Fibroblast of villous mesenchyme (primary cell): ENCODE measurements around the gene PSMF1. TPM values are rescaled to one million over a fixed set of nuclear protein-coding genes. Genes with fewer than 3 reads are reported as not detected.

Experiments
- DNase-seq: peaks from one replicate; pipeline ENCODE4 v3.0.0-alpha.2; 2010; ENCODE audit warnings: low read depth
- H3K4me3 ChIP-seq: 2 replicates; pipeline ENCODE4 v1.5.1; 2011; ENCODE audit warnings: low read depth, mild to moderate bottlenecking, low read length
- total RNA-seq: library from RNA; depleted of rRNA; stranded (reverse); fragments of >200 nt; gene quantifications from 2 replicates; pipeline ENCODE4 v1.2.3, GENCODE V29; 2012
- TF ChIP-seq, protein P1 (sequence below): IDR thresholded peaks from 2 replicates; pipeline ENCODE4 v1.5.1; 2012; ENCODE audit warnings: low read depth, mild to moderate bottlenecking, low read length; ENCODE audit not compliant: insufficient read depth

Gene PSMF1
- total RNA-seq, 1 donor: 35.4 TPM

DNA sequence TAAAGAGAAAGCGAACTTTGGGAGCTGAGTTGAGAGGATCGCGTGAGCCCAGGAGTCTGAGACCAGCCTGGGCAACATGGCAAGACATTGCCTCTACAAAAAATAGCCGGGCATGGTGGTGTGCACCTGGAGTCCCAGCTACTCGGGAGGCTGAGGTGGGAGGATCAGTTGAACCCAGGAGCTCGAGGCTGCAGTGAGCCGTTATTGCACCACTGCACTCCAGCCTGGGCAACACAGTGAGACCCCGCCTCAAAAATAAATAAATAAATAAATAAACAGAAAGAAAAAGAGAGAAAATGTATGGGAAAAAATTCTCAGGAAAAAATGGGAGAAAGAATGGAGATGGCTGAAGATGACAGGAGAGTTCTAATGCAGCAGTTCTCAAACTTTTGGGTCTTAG is 87.4 kb downstream of the PSMF1 start:
- no peak overlapping the region for H3K4me3 ChIP-seq
- TF ChIP-seq, protein P1, sequence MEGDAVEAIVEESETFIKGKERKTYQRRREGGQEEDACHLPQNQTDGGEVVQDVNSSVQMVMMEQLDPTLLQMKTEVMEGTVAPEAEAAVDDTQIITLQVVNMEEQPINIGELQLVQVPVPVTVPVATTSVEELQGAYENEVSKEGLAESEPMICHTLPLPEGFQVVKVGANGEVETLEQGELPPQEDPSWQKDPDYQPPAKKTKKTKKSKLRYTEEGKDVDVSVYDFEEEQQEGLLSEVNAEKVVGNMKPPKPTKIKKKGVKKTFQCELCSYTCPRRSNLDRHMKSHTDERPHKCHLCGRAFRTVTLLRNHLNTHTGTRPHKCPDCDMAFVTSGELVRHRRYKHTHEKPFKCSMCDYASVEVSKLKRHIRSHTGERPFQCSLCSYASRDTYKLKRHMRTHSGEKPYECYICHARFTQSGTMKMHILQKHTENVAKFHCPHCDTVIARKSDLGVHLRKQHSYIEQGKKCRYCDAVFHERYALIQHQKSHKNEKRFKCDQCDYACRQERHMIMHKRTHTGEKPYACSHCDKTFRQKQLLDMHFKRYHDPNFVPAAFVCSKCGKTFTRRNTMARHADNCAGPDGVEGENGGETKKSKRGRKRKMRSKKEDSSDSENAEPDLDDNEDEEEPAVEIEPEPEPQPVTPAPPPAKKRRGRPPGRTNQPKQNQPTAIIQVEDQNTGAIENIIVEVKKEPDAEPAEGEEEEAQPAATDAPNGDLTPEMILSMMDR: no peak
- no peak for DNase-seq

DNA sequence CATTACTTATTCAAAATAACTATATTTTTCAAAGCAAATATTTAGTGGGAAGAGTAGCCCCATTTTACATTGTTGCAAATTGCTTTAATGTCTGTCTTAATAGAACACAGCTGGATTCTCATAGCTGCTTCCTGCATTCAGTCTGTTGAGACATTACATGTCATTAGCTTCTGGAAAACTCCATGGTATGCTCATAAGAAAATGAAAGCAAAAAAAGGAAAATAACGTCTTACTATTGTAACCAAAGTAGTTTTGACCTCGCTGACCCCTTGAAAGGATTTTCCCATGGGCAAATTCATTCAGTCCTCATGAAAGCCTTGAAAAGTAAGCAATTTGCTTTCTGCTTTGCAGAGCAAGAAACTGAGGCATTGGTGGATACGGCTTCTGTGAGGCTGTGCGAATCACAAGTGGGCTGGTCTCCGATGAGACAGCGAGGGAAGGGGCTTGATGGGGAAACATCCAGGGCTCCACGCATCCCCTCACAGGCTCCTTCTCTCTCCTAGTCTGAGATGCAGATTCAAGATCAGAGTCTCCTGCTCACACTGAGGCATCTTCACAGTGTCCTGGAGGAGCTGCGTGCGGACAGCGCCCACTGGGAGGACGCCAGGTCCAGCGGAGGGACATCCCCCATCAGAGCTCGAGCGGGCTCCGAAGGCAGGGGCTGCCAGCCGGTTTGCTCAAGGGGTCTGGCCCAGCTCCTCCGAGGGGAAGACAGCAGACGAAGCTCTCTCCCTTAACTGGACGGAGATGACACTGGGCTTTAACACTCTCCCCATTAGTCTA is 88.2 kb downstream of the PSMF1 start:
- no peak overlapping the region for H3K4me3 ChIP-seq
- TF ChIP-seq, protein P1: no peak
- DNase-seq: peak; percentile 20

DNA sequence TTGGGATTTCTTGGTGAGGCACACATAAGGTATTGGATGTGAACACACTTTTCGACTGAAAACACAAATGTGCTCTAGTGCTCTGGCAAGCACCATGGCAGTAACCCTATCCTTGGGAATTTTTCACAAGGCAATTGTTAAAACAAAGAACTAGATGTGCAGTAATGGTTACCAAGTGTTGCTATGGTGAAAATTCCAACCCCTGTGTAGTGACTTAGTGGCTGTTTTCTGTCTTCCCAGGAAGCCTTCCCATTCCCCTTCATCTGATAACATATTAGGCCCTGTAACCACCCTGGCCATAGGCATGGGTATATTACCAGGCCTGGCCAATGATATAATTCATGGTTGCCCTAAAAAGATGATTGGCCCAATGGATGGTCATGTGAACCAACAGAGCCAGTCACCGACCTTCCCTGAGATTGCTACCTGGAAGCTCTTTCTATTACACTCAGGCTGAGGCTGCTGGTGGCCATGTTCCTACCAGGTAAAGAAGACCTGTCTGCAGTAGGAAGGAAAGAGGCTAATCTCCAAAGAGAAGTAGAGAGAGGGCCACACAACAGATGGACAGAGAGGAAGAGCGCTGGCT is 89.0 kb downstream of the PSMF1 start:
- no peak overlapping the region for H3K4me3 ChIP-seq
- no peak for DNase-seq
- TF ChIP-seq, protein P1: no peak

DNA sequence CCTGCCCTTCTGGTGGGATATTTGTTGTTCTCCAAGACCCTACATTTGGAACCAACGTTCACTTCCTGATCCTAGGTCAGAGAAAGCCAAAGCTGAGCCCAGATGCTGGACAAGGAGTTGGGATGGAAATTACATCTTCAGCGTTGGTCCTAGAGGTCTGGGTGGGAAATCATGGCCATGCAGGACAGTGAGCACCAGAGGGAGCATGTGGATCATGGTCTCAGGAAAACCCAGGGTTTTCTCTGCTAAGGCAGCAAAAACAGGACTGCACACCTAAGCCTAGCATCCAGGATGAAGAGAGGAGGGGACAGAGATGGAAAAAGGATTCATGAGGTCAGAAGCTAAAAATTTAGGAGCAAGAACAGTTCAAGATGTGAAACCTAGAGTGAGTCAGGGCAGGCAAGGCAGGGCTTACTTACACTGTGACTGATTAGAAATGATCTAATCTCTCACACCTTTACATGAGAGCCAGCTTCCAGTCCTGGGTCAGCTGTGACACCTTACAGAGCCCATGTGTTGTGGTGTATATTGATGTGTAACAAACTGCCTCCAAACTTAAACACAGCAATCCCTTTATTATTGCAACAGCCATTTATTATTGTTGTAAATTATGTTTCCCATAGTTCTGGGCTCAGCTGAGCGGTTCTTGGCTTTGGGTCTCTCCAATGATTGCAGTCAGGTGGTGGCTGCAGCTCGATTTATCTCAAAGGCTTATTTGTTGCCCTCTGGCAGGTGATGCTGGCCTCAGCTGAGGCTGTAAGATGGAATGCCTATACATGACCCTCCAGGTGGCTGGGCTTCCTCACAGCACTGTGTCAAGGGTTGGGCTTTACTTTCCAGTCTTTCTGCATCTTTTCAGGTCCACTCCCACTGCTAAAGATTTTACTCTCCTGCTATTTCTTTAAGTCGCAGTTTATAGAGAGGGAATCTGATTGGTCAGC is 91.3 kb downstream of the PSMF1 start:
- TF ChIP-seq, protein P1: peak; percentile 59
- H3K4me3 ChIP-seq: no peak overlapping the region
- DNase-seq: peak; percentile 30

DNA sequence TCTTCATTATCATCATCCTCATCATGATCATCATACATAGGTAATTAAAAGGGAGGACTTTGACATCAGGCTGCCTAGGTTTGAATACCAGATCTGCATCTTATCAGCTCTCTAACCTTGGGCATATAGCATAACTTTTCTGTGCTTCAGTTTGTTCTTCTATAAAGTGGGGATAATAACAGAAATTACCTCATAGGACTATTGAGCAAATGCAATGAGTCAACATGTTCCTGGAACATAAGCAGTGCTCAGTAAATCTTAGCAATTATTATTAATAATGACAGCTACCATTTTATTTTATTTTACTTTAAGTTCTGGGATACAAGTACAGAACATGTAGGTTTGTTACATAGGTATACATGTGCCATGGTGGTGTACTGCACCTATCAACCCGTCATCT is 92.1 kb downstream of the PSMF1 start:
- no peak overlapping the region for H3K4me3 ChIP-seq
- TF ChIP-seq, protein P1: no peak
- DNase-seq: peak; percentile 23

DNA sequence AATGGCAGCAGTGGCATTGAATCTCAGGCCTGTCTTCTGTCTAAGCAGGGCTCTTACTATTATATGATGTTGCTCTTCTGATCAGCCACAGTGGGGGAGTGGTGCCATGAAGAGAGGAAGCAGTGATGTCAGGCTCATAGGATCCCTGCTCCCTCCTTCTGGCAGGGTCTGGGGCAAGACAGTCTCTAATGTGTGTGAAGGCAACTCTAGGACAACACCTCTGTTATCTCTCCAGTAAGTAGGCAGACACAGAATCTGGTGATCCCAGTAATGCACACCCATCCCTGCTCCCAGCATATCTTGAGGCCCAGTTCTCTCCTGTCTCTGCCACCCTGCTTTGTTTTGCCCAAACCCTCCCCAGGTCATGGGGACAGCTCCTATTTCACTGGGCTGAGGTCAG is 93.6 kb downstream of the PSMF1 start:
- DNase-seq: no peak
- H3K4me3 ChIP-seq: no peak overlapping the region

More for the DNA sequence above, 93.6 kb downstream of the PSMF1 start:
- TF ChIP-seq, protein P1: no peak
